H9 (cell line): Measurements from ENCODE around the gene SFTPA2. TPM values are rescaled to one million over a fixed set of nuclear protein-coding genes. Genes with fewer than 3 reads are reported as not detected.

Source experiments
- DNase-seq: peaks from one replicate; pipeline ENCODE4 v3.0.0-alpha.2; 2017
- H2AFZ ChIP-seq: one replicate; pipeline ENCODE4 v1.6.1; 2013; ENCODE audit warnings: mild to moderate bottlenecking, low read length, control low read depth, moderate library complexity
- H2AK5ac ChIP-seq: 2 replicates; pipeline ENCODE4 v1.6.1; 2013; ENCODE audit warnings: low read length, control low read depth, mixed read lengths; ENCODE audit not compliant: insufficient read length
- H2BK120ac ChIP-seq: one replicate; pipeline ENCODE4 v1.6.1; 2013; ENCODE audit warnings: low read depth, mild to moderate bottlenecking, low read length, control low read depth, inconsistent platforms; ENCODE audit not compliant: poor library complexity, severe bottlenecking
- H2BK12ac ChIP-seq: 2 replicates; pipeline ENCODE4 v1.6.1; 2013; ENCODE audit warnings: low read length, control low read depth, mixed read lengths, low read depth; ENCODE audit not compliant: insufficient read length
- H2BK15ac ChIP-seq: 2 replicates; pipeline ENCODE4 v1.6.1; 2013; ENCODE audit warnings: low read depth, low read length, control low read depth
- H2BK20ac ChIP-seq: one replicate; pipeline ENCODE4 v1.6.1; 2013; ENCODE audit warnings: low read depth, mild to moderate bottlenecking, low read length, control low read depth, inconsistent platforms; ENCODE audit not compliant: poor library complexity, severe bottlenecking
- H2BK5ac ChIP-seq: 2 replicates; pipeline ENCODE4 v1.6.1; 2013; ENCODE audit warnings: low read length, control low read depth, mixed read lengths; ENCODE audit not compliant: insufficient read length
- H3K14ac ChIP-seq: 2 replicates; pipeline ENCODE4 v1.6.1; 2013; ENCODE audit warnings: low read length, control low read depth; ENCODE audit not compliant: insufficient read depth
- H3K18ac ChIP-seq: 2 replicates; pipeline ENCODE4 v1.6.1; 2013; ENCODE audit warnings: low read depth, mild to moderate bottlenecking, mixed read lengths, low read length, control low read depth; ENCODE audit not compliant: insufficient read length
- H3K23ac ChIP-seq: 2 replicates; pipeline ENCODE4 v1.6.1; 2013; ENCODE audit warnings: low read length, control low read depth, mixed read lengths, low read depth; ENCODE audit not compliant: insufficient read length
- H3K23me2 ChIP-seq: 2 replicates; pipeline ENCODE4 v1.6.1; 2013; ENCODE audit warnings: low read depth, mild to moderate bottlenecking, mixed read lengths, low read length, control low read depth; ENCODE audit not compliant: insufficient read length, poor library complexity, severe bottlenecking
- H3K27ac ChIP-seq: 2 replicates; pipeline ENCODE4 v1.5.1; 2013; ENCODE audit warnings: low read length, control low read depth, mixed read lengths, low read depth; ENCODE audit not compliant: insufficient read length
- H3K27me3 ChIP-seq: 2 replicates; pipeline ENCODE4 v1.6.1; 2013; ENCODE audit warnings: low read length, control low read depth, inconsistent platforms; ENCODE audit not compliant: insufficient read depth
- H3K4ac ChIP-seq: 2 replicates; pipeline ENCODE4 v1.6.1; 2013; ENCODE audit warnings: low read depth, mild to moderate bottlenecking, control low read depth, inconsistent platforms, low read length, moderate library complexity
- H3K4me1 ChIP-seq: 2 replicates; pipeline ENCODE4 v1.6.1; 2013; ENCODE audit warnings: low read length, control low read depth, inconsistent platforms; ENCODE audit not compliant: insufficient read depth
- H3K4me2 ChIP-seq: 2 replicates; pipeline ENCODE4 v1.6.1; 2013; ENCODE audit warnings: low read length, control low read depth, mixed read lengths; ENCODE audit not compliant: insufficient read length, insufficient read depth
- H3K56ac ChIP-seq: 2 replicates; pipeline ENCODE4 v1.6.1; 2013; ENCODE audit warnings: low read depth, mild to moderate bottlenecking, mixed read lengths, low read length, control low read depth; ENCODE audit not compliant: insufficient read length
- H3K79me1 ChIP-seq: 2 replicates; pipeline ENCODE4 v1.6.1; 2013; ENCODE audit warnings: low read depth, mild to moderate bottlenecking, moderate library complexity, low read length, control low read depth, inconsistent platforms; ENCODE audit not compliant: insufficient read depth, poor library complexity, severe bottlenecking
- H3K79me2 ChIP-seq: 2 replicates; pipeline ENCODE4 v1.6.1; 2013; ENCODE audit warnings: low read length, control low read depth, inconsistent platforms; ENCODE audit not compliant: insufficient read depth
- H3K9ac ChIP-seq: 2 replicates; pipeline ENCODE4 v1.6.1; 2013; ENCODE audit warnings: low read length, control low read depth, mixed read lengths; ENCODE audit not compliant: insufficient read length; ENCODE audit errors: extremely low read depth
- H3K9me3 ChIP-seq: one replicate; pipeline ENCODE4 v1.6.1; 2013; ENCODE audit warnings: low read depth, low read length, inconsistent platforms; ENCODE audit not compliant: control insufficient read depth
- H3T11ph ChIP-seq: one replicate; pipeline ENCODE4 v1.6.1; 2013; ENCODE audit warnings: mild to moderate bottlenecking, low read length, control low read depth, inconsistent platforms
- H4K20me1 ChIP-seq: one replicate; pipeline ENCODE4 v1.6.1; 2013; ENCODE audit not compliant: control insufficient read depth, insufficient read length, insufficient read depth
- H4K5ac ChIP-seq: 2 replicates; pipeline ENCODE4 v1.6.1; 2013; ENCODE audit warnings: low read depth, mild to moderate bottlenecking, mixed read lengths, low read length, control low read depth; ENCODE audit not compliant: insufficient read length
- H4K8ac ChIP-seq: replicated peaks from 2 replicates; pipeline ENCODE4 v1.6.1; 2013; ENCODE audit warnings: low read length, control low read depth, mixed read lengths, low read depth; ENCODE audit not compliant: insufficient read length
- H4K91ac ChIP-seq: 2 replicates; pipeline ENCODE4 v1.6.1; 2013; ENCODE audit warnings: low read depth, mild to moderate bottlenecking, moderate library complexity, mixed read lengths, low read length, control low read depth; ENCODE audit not compliant: insufficient read length
- H3K27ac Mint-ChIP-seq, 3 experiments: 2 replicates in 2 of 3; 3 replicates in 1 of 3; pipeline ENCODE4 v1.8.0; 2020 to 2021; ENCODE audit warnings: mixed read lengths in 3 of 3, mild to moderate bottlenecking in 1 of 3, moderate library complexity in 1 of 3
- H3K27me3 Mint-ChIP-seq: 2 replicates; pipeline ENCODE4 v1.8.0; 2021; ENCODE audit warnings: low read depth, mild to moderate bottlenecking, moderate library complexity, mixed read lengths
- H3K36me3 Mint-ChIP-seq, 3 experiments: 2 replicates in 2 of 3; 3 replicates in 1 of 3; pipeline ENCODE4 v1.8.0; 2020 to 2021; ENCODE audit warnings: low read depth in 3 of 3, mixed read lengths in 3 of 3; ENCODE audit not compliant: insufficient read depth in 1 of 3
- H3K4me1 Mint-ChIP-seq, 2 experiments: 2 replicates each; pipeline ENCODE4 v1.8.0; 2020; ENCODE audit warnings: mixed read lengths in 2 of 2
- H3K4me3 Mint-ChIP-seq, 2 experiments: 2 replicates in 1 of 2; 3 replicates in 1 of 2; pipeline ENCODE4 v1.8.0; 2020 to 2021; ENCODE audit warnings: mild to moderate bottlenecking in 2 of 2, mixed read lengths in 2 of 2, moderate library complexity in 1 of 2
- H3K9me3 Mint-ChIP-seq, 2 experiments: 2 replicates in 1 of 2; 3 replicates in 1 of 2; pipeline ENCODE4 v1.8.0; 2020; ENCODE audit warnings: mild to moderate bottlenecking in 2 of 2, mixed read lengths in 2 of 2, moderate library complexity in 1 of 2
- WGBS: extraction: QIAGEN DNeasy Blood & Tissue Kit; methylation state at CpG from one replicate; pipeline ENCODE4 v1.1.7; 2013; ENCODE audit warnings: missing lambda C conversion rate, low lambda C conversion rate, mixed read lengths; ENCODE audit not compliant: insufficient read length; ENCODE audit errors: extremely low coverage; 5-methylcytosine and 5-hydroxymethylcytosine counted together
- total RNA-seq: library from RNA; stranded (reverse); gene quantifications from 2 replicates; pipeline ENCODE4 v1.2.1, GENCODE V29; 2021
- TF ChIP-seq, protein P1 (sequence below): fragments of 200-600 bp; sonication (generic); conservative IDR thresholded peaks from 3 replicates; pipeline ENCODE4 v1.8.0; 2021; ENCODE audit warnings: antibody characterized with exemption, mild to moderate bottlenecking

The SFTPA2 gene
- total RNA-seq, 1 experiment from 2014 or later, result not detected

DNA sequence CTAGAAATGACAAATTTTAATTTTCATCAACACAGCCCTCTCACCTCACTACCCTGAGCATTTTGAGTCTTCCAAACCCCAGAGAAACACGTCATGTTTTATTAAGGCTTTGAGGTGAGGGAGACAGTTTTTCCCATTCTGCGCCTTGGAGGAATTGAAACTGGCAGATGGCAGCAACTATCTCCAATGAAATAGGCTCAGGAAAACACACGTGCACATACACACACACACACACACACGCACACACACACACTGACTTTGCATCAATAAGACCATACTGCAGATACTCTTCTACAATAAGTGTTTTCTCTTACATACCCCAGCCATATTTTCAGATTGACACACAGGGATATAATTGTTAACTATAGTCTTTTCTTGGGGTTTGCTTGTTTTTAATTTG, 3.2 kb upstream of the SFTPA2 start:
- no peak overlapping the region for H2BK120ac ChIP-seq
- no peak overlapping the region for H2AK5ac ChIP-seq
- no peak overlapping the region for H3K18ac ChIP-seq
- no peak overlapping the region for H3K4ac ChIP-seq
- H2AFZ ChIP-seq, result no peak overlapping the region
- H4K5ac ChIP-seq, result no peak overlapping the region
- H3K9me3 ChIP-seq, result no peaks in the 10 kb centered on the region
- H3K23ac ChIP-seq, result no peak overlapping the region
- no peak overlapping the region for H4K8ac ChIP-seq
- no peak overlapping the region for H2BK12ac ChIP-seq
- no peaks in the 10 kb centered on the region for H4K20me1 ChIP-seq
- H3K79me1 ChIP-seq, result no peaks in the 10 kb centered on the region
- no peak overlapping the region for H2BK15ac ChIP-seq
- no peaks in the 10 kb centered on the region for H3K23me2 ChIP-seq
- no peak overlapping the region for H2BK5ac ChIP-seq
- H3K27me3 ChIP-seq, result no peaks in the 10 kb centered on the region
- TF ChIP-seq, protein P1, sequence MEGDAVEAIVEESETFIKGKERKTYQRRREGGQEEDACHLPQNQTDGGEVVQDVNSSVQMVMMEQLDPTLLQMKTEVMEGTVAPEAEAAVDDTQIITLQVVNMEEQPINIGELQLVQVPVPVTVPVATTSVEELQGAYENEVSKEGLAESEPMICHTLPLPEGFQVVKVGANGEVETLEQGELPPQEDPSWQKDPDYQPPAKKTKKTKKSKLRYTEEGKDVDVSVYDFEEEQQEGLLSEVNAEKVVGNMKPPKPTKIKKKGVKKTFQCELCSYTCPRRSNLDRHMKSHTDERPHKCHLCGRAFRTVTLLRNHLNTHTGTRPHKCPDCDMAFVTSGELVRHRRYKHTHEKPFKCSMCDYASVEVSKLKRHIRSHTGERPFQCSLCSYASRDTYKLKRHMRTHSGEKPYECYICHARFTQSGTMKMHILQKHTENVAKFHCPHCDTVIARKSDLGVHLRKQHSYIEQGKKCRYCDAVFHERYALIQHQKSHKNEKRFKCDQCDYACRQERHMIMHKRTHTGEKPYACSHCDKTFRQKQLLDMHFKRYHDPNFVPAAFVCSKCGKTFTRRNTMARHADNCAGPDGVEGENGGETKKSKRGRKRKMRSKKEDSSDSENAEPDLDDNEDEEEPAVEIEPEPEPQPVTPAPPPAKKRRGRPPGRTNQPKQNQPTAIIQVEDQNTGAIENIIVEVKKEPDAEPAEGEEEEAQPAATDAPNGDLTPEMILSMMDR, result no peak
- WGBS, result no CpG with 5 or more reads among the region's 4 CpGs
- no peak for DNase-seq
- no peak overlapping the region for H3T11ph ChIP-seq
- no peaks in the 10 kb centered on the region for H3K4me1 ChIP-seq
- Mint-ChIP-seq H3K4me3 (no peak overlapping the region), H3K27ac (no peak overlapping the region), H3K27me3 (peaks cover 33% of the 10 kb centered on the region), H3K9me3 (peaks cover 0 to under 1% of the 10 kb centered on the region in 2 experiments; a peak in 3 of 5 replicates), H3K36me3 (no peaks in the 10 kb centered on the region), H3K4me1 (peaks cover 8 to 9% of the 10 kb centered on the region in 2 experiments)
- no peak overlapping the region for H3K14ac ChIP-seq
- no peak overlapping the region for H3K56ac ChIP-seq
- H2BK20ac ChIP-seq, result no peak overlapping the region
- H3K27ac ChIP-seq, result no peak overlapping the region
- no peaks in the 10 kb centered on the region for H3K79me2 ChIP-seq
- H3K4me2 ChIP-seq, result no peak overlapping the region
- H3K9ac ChIP-seq, result no peak overlapping the region
- no peak overlapping the region for H4K91ac ChIP-seq
